Panc1 (cell line): ENCODE measurements around the gene SIAH1. TPM values are rescaled to one million over a fixed set of nuclear protein-coding genes. Genes with fewer than 3 reads are reported as not detected.

Experiments used
- ATAC-seq: fragments of 200-7000 bp; cut with Tn5 transposase; 2 replicates; pipeline ENCODE4 v1.9.1; 2020; ENCODE audit warnings: mild to moderate bottlenecking, moderate library complexity
- BruUV-seq: library from RNA; stranded (reverse); fragments of 400-500 nt; replicated peaks from 2 replicates; lab custom pipeline; 2021; lab: Mats Ljungman, UMichigan
- CTCF ChIA-PET: fragments of 300-600 bp; sonication (Branson Sonifier 250); formaldehyde crosslinking; loops from one replicate; lab custom pipeline; 2022; ENCODE audit warnings: antibody characterized with exemption; lab: Charles Lee
- POLR2A ChIA-PET: fragments of 300-600 bp; sonication (Branson Sonifier 250); formaldehyde crosslinking; loops from one replicate; lab custom pipeline; 2022; ENCODE audit warnings: antibody characterized with exemption; lab: Charles Lee
- DNase-seq: peaks from one replicate; pipeline ENCODE4 v3.0.0-alpha.2; 2010; ENCODE audit warnings: low read depth, low spot score
- H3K27ac ChIP-seq: 2 replicates; pipeline ENCODE4 v1.5.1; 2011; ENCODE audit warnings: mild to moderate bottlenecking, low read length, inconsistent platforms
- H3K27me3 ChIP-seq: fragments of 200-500 bp; sonication (Bioruptor generic); 2 replicates; pipeline ENCODE4 v1.6.0; 2014; ENCODE audit warnings: low read length, inconsistent platforms; ENCODE audit not compliant: control insufficient read depth, insufficient read depth
- H3K36me3 ChIP-seq: fragments of 200-500 bp; sonication (Bioruptor generic); 2 replicates; pipeline ENCODE4 v1.5.1; 2014; ENCODE audit warnings: inconsistent platforms, mild to moderate bottlenecking, low read length, moderate library complexity; ENCODE audit not compliant: control insufficient read depth, insufficient read depth
- H3K4me1 ChIP-seq: 2 replicates; pipeline ENCODE4 v1.5.1; 2011; ENCODE audit warnings: inconsistent platforms, mild to moderate bottlenecking, low read length, moderate library complexity; ENCODE audit not compliant: control insufficient read depth, insufficient read depth
- H3K4me3 ChIP-seq, 2 experiments: 2 replicates each; pipeline ENCODE4 v1.5.1; 2011 to 2012; ENCODE audit warnings: low read depth in 2 of 2, low read length in 2 of 2, mild to moderate bottlenecking in 2 of 2, inconsistent platforms in 1 of 2, moderate library complexity in 1 of 2
- H3K9me3 ChIP-seq: fragments of 200-500 bp; sonication (Bioruptor generic); 2 replicates; pipeline ENCODE4 v1.5.1; 2014; ENCODE audit warnings: low read depth, mild to moderate bottlenecking, inconsistent platforms, low read length, moderate library complexity; ENCODE audit not compliant: control insufficient read depth, insufficient read depth
- CTCF ChIP-seq: fragments of 450-650 bp; IDR thresholded peaks from 2 replicates; pipeline ENCODE4 v1.5.1; 2017; ENCODE audit warnings: mild to moderate bottlenecking
- POLR2AphosphoS5 ChIP-seq: IDR thresholded peaks from 2 replicates; pipeline ENCODE4 v1.6.1; 2012; ENCODE audit warnings: mild to moderate bottlenecking, low read depth, low read length, moderate library complexity
- REST ChIP-seq, 2 experiments: IDR thresholded peaks; 2 replicates each; pipeline ENCODE4 v1.6.1; 2011 to 2012; ENCODE audit warnings: low read depth in 2 of 2, control low read depth in 1 of 2, low read length in 1 of 2, mild to moderate bottlenecking in 1 of 2, moderate library complexity in 1 of 2; ENCODE audit not compliant: insufficient read depth in 1 of 2
- SIN3A ChIP-seq: IDR thresholded peaks from 2 replicates; pipeline ENCODE4 v1.6.1; 2012; ENCODE audit warnings: low read depth, mild to moderate bottlenecking, low read length, moderate library complexity, borderline replicate concordance; ENCODE audit not compliant: insufficient read depth
- TCF7L2 ChIP-seq: IDR thresholded peaks from 2 replicates; pipeline ENCODE4 v1.6.1; 2011; ENCODE audit warnings: mild to moderate bottlenecking, low read depth, low read length, inconsistent platforms
- in situ Hi-C: cut with HindIII; loops from 2 replicates; pipeline ENCODE4 v1.10.0; 2016; ENCODE audit warnings: low sequenced_read_pairs, low pct_unique_long_range_greater_than_20kb
- intact Hi-C: fragments of 100-400 bp; cut with micrococcal nuclease; formaldehyde crosslinking; loops from one replicate; pipeline ENCODE4 v1.10.0; 2022; ENCODE audit not compliant: unreplicated experiment
- total RNA-seq: library from RNA; stranded (reverse); gene quantifications from one replicate; pipeline ENCODE4 v1.2.1, GENCODE V29; 2021; ENCODE audit not compliant: unreplicated experiment

The SIAH1 gene
- total RNA-seq, 1 experiment from 2014 or later: 18.8 TPM

GRCh38 chr16:48394355-48394703 lies 9.1 kb upstream of the SIAH1 start:
- Histone ChIP-seq H3K27me3 (no peaks in the 10 kb centered on the region), H3K9me3 (no peaks in the 10 kb centered on the region), H3K4me1 (no peaks in the 10 kb centered on the region), H3K4me3 (no peak overlapping the region), H3K27ac (no peak overlapping the region), H3K36me3 (no peaks in the 10 kb centered on the region)
- intact Hi-C loops (no loop called here), in situ Hi-C loops (no loop called here)
- DNase-seq (no peak), ATAC-seq (no peak)
- BruUV-seq: no TSS peak
- POLR2A ChIA-PET: no interaction called here
- CTCF ChIA-PET: no interaction called here
- TF ChIP-seq POLR2AphosphoS5 (no peak), SIN3A (no peak), REST (IDR thresholded peaks at IDR 0.05; ENCODE audit: insufficient read depth in 1 of 2, low read depth in 2 of 2, low read length in 1 of 2) (no peak), CTCF (no peak), TCF7L2 (no peak)

- in situ Hi-C loops: no loop called here
Observed at GRCh38 chr16:48393485-48394354, 8.5 kb upstream of the SIAH1 start.

More at GRCh38 chr16:48393485-48394354, 8.5 kb upstream of the SIAH1 start:
- POLR2A ChIA-PET: no interaction called here
- Histone ChIP-seq H3K27me3 (no peaks in the 10 kb centered on the region), H3K4me1 (no peaks in the 10 kb centered on the region), H3K27ac (no peak overlapping the region), H3K9me3 (no peaks in the 10 kb centered on the region), H3K36me3 (no peaks in the 10 kb centered on the region), H3K4me3 (no peak overlapping the region)
- ATAC-seq (no peak), DNase-seq (no peak)
- TF ChIP-seq POLR2AphosphoS5 (no peak), SIN3A (no peak), CTCF (no peak), TCF7L2 (no peak), REST (IDR thresholded peaks at IDR 0.05; ENCODE audit: insufficient read depth in 1 of 2, low read depth in 2 of 2, low read length in 1 of 2) (no peak)
- intact Hi-C loops: no loop called here
- no TSS peak for BruUV-seq
- CTCF ChIA-PET: no interaction called here
